Measurements from ENCODE around the gene MAPT. TPM values are rescaled to one million over a fixed set of nuclear protein-coding genes. Genes with fewer than 3 reads are reported as not detected.

The MAPT gene
- total and polyA plus RNA-seq, 2 of the 4 experiments (the other 2 are of a cell fraction) = 0.18 to 0.19 TPM

- ATAC-seq (ENCODE audit: low read depth) = no peak
Measured at GRCh38 chr17:45850011-45850410, 44.3 kb upstream of the MAPT start.

More at GRCh38 chr17:45850011-45850410, 44.3 kb upstream of the MAPT start:
- Histone ChIP-seq H3K9me1 (ENCODE audit: insufficient read depth, low read length) (no peaks in the 10 kb centered on the region), H3K9ac (ENCODE audit: low read depth, low read length) (no peak overlapping the region), H3K9me3 (ENCODE audit: control insufficient read depth, insufficient read depth, low read length) (no peaks in the 10 kb centered on the region), H3K79me1 (ENCODE audit: low read depth in 1 of 2, low read length in 2 of 2) (no peaks in the 10 kb centered on the region), H2AK9ac (replicated peaks; ENCODE audit: low read depth, low read length, poor library complexity) (no peak overlapping the region), H3K23ac (ENCODE audit: low read depth, low read length) (no peak overlapping the region), H3K4me1 (ENCODE audit: control insufficient read depth, insufficient read depth, low read length) (no peaks in the 10 kb centered on the region), H2BK15ac (ENCODE audit: low read depth, low read length) (no peak overlapping the region), H3K56ac (ENCODE audit: extremely low read depth, insufficient read depth, low read length) (no peak overlapping the region), H3K27ac (ENCODE audit: insufficient read depth, low read length) (no peak overlapping the region), H3K27me3 (ENCODE audit: control insufficient read depth, insufficient read depth, low read length) (peaks cover 7% of the 10 kb centered on the region; the same call in 1 of the 2 replicates), H3K14ac (replicated peaks; ENCODE audit: low read depth, low read length) (no peak overlapping the region), H3K18ac (ENCODE audit: low read depth, low read length) (no peak overlapping the region), H2BK5ac (ENCODE audit: low read depth, low read length, poor library complexity, severe bottlenecking) (no peak overlapping the region), H4K5ac (ENCODE audit: low read depth, low read length) (no peak overlapping the region), H2BK120ac (ENCODE audit: low read depth, low read length) (no peak overlapping the region), H3K4ac (ENCODE audit: low read depth, low read length) (no peak overlapping the region), H2BK20ac (ENCODE audit: low read depth, low read length) (no peak overlapping the region), H3K4me3 (ENCODE audit: insufficient read depth, low read depth, low read length) (no peak overlapping the region), H2AK5ac (ENCODE audit: low read depth, low read length) (no peak overlapping the region), H4K8ac (ENCODE audit: low read depth in 2 of 2, low read length in 2 of 2) (no peak overlapping the region), H2AFZ (replicated peaks; ENCODE audit: low read length, poor library complexity) (no peak overlapping the region), H4K20me1 (ENCODE audit: insufficient read depth, low read length) (no peaks in the 10 kb centered on the region), H3K4me2 (ENCODE audit: low read depth, low read length) (no peak overlapping the region), H4K91ac (ENCODE audit: insufficient read depth, low read depth, low read length) (no peak overlapping the region), H3K36me3 (ENCODE audit: control insufficient read depth, insufficient read depth, low read length) (no peaks in the 10 kb centered on the region)
- BruUV-seq (replicated peaks) = no TSS peak
- in situ Hi-C loops (cut with MboI; ENCODE audit: low sequenced_read_pairs) = loop anchor here (10.0 kb wide), 1 partner anchor 635 kb away; no protein-coding TSS in a partner anchor
- TF ChIP-seq POLR2A (IDR thresholded peaks at IDR 0.05; ENCODE audit: low read depth, low read length) (no peak), CHD1 (IDR thresholded peaks at IDR 0.05; ENCODE audit: low read depth, low read length) (no peak), NFE2L2 (IDR thresholded peaks at IDR 0.05; ENCODE audit: low read depth, low read length) (no peak), SMC3 (IDR thresholded peaks at IDR 0.05; ENCODE audit: low read depth, low read length) (no peak), RFX5 (IDR thresholded peaks at IDR 0.05; ENCODE audit: low read depth, low read length) (no peak), RCOR1 (IDR thresholded peaks at IDR 0.05; ENCODE audit: insufficient replicate concordance, low read length) (no peak)
- intact Hi-C loops (cut with micrococcal nuclease) = loop anchor here (5.0 to 10.0 kb wide), 3 partner anchors 133 to 718 kb away; partner anchors contain the start of gene PLCD3
- ChIA-PET POLR2A (ENCODE audit: unreplicated experiment) (no interaction called here), CTCF (no interaction called here)
- dilution Hi-C loops (cut with HindIII; ENCODE audit: low sequenced_read_pairs, unreplicated experiment) = loop anchor here (25.0 kb wide), 1 partner anchor 213 kb away; no protein-coding TSS in a partner anchor
- DNase-seq = no peak
- WGBS, 2 experiments (ENCODE audit: extremely low coverage in 2 of 2, insufficient read length in 1 of 2) = no CpG with 5 or more reads among the region's 4 CpGs

All from IMR-90 (cell line).